Inferior parietal cortex (tissue), 1 donor: ENCODE data around the gene ADGRL1.
"Not testable (repeated sequence)": the region's sequence is repeated elsewhere in the genome, so short reads cannot be mapped to it uniquely, and the experiment has no call there.

Experiments used
- DNase-seq: peaks from one replicate; pipeline ENCODE4 v3.0.0-alpha.2; 2016; ENCODE audit errors: extremely low spot score

The ADGRL1 gene

DNA sequence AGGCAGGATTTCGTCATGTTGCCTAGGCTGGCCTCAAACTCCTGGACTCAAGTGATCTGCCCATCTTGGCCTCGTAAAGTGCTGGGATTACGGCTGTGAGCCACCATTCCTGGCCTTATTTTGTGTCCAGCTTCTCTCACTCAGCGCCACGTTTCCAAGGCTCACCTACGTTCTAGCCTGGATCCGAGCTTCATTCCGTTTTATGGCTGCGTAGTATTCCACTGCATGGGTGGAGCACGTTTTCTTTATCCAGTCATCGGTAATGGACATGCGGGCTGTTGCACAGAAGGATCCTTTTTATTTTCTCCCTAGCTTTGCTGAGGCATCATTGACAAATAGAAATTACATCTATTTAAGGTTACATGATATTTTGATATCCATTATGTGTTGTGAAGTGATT is 16.6 kb downstream of the ADGRL1 start:
- no peak for DNase-seq

DNA sequence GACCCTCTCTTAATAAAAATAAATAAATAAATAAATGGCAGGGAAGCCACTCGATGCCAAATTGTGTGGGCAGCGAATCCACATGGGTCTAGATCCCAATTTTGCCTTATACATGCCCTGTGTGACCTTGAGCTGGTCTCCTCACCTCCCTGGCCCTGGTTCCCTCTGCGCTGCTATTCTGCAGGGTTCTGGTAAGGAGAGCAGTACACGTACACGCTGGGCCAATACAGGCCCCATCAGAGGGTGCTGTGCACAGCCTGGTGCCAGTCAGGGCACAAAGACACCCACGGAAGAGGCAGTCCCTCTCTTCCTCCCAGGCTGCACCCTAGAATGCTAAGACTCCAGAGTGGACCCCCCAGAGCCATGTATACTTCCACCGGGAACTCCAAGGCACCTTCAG is 17.9 kb downstream of the ADGRL1 start:
- not testable (repeated sequence) for DNase-seq

DNA sequence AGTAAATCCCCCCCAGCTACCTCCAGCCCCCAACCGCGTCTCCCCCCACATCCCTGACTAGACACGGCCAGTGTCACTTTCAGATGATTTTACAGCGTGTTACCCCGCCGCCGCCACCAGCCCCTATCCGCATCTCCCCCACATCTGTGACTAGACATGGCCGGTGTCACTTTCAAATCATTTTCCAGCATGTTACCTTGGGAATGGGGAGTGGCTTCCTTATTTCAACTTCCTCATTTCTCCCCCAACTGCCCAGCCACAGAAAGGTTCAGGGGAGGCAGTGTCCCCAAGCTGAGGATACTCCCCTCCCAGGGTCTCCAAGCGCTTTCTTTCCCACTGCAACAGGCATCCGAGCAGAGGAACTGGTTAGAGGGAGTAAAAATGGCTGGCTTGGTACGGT is 18.4 kb downstream of the ADGRL1 start:
- DNase-seq, result no peak

DNA sequence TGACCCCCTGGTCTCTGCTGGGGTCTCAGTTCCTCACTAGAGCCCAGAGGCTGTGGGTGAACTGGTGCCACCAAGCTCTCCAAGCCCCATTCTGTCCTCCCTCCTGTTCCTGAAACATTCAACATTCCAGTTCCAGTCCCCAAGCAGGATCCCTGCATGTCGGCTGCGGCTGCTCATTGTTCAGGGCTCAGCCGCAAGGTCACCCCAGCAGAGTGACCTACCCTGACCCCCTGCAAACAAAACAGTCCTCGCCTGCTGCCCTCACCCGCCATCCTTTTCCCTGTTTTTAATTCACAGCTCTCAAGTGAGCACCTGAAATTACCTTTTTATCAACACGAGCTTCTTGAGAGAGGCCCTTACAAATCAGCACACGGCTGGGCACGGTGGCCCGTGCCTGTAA is 19.3 kb downstream of the ADGRL1 start:
- not testable (repeated sequence) for DNase-seq

DNA sequence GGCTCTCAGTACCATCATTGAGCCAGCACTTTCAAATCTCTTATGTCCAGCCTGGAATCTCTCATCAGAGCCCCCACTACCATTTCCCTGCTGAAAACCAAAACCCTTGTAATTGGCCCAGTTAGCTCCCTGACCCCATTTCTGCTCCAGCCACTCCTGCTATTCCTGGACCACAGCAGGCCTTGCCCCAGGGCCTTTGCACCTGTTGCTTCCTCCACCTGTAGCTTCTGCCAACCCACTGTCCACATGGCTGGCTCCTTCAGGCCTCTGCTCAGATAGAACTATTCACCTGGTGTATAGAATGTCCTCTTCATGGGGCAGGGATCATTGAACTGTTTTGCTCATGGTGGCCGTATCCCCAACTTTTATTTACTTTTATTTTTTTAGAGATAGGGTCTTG is 20.3 kb downstream of the ADGRL1 start:
- DNase-seq, result not testable (repeated sequence)

DNA sequence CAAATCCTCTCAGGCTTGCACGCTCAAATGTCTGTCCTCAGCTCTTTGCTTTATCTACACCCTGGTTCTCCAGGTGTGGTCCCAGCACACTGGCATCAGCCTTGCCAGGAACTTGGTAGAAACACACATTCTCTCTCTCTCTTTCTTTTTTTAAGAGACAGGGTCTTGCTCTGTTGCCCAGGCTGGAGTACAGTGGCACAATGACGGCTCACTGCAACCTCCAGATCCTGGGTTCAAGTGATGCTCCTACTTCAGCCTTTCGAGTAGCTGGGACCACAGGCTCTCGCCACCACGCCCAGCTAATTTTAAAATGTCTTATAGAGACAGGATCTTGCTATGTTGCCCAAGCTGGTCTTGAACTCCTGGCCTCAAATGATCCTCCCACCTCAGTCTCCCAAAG is 20.8 kb downstream of the ADGRL1 start:
- DNase-seq, result no peak

DNA sequence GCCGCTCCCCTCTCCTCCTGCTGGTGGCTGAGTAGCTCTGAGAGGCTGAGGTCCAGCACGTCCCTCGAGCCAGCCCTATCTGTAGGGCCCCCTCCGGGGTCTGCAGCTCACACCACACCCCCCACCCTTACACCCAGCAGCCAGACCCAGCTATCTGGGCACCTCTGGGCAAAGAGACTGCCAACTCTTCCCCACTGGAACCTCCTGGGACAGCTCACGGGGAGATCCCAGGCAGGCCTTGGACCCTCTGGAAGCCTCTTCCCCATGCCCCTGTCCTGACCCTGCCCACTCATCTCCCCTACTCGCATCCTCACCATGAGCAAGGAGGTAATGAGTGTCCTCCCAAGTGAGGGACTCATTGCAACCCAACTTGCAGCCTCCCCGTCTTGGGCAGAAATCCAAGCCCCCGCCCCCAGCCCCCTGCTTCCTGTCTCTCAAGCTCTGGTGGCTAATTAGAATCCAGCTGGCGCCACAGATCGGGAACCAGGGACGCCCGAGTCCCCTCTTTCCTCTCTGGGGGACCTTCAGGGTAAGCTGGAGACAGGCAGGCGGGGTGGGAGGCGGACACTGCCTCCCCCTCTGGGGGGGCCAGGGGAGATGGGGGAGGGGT is 22.1 kb downstream of the ADGRL1 start:
- no peak for DNase-seq

DNA sequence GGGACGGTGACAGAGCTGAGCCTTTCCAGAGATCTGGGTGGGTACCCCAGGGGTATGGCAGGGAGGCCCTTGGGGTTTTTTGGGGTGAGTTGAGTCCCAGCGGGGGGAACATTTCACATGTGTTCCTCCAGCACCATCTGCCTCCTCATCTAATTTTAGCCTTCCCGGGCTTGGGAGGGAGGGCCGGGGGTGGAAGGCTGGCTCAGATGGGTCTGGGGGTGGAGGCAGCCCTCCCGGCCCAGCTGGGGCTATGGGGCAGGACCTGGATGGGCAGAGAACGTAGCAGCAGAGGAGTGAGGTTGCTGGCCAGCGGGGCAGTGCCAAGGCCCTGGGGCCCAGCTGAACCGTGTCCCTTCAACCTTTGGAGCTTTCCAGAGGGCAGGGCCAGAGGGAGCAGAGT is 23.5 kb downstream of the ADGRL1 start:
- no peak for DNase-seq

DNA sequence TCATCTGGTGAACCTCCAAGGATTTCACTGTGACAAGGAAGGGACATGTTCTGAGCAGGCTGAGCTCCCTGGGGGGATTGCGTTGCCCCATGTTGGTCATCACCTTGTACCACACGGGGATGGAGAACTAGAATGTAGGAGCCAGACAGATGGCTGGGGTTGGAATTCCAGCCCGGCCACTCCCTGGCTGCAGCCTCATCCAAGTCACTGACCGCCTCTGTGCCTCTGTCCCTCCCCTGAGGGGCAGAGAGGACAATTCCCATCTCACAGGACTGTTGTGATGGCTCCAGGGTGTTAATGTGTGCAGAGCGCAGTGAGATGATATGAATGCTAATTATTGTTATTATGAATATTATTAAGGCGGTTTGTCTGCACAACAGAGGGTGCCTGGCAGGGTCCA is 24.1 kb downstream of the ADGRL1 start:
- DNase-seq, result no peak

DNA sequence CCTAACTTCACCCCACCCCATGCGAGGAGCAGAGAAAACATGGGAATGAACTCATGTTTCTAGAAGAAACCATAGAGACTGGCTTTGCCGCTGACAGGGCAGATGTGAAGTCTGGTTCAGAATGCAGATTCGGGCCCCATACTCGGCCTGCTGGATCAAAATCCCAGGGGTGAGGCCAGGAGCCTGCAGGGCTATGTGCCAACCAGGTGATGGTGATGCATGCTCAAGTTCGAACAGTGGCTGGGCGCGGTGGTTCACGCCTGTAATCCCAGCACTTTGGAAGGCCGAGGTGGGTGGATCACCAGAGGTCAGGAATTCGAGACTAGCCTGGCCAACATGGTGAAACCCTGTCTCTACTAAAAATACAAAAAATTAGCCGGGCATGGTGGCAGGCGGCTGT is 24.8 kb downstream of the ADGRL1 start:
- DNase-seq, result not testable (repeated sequence)

DNA sequence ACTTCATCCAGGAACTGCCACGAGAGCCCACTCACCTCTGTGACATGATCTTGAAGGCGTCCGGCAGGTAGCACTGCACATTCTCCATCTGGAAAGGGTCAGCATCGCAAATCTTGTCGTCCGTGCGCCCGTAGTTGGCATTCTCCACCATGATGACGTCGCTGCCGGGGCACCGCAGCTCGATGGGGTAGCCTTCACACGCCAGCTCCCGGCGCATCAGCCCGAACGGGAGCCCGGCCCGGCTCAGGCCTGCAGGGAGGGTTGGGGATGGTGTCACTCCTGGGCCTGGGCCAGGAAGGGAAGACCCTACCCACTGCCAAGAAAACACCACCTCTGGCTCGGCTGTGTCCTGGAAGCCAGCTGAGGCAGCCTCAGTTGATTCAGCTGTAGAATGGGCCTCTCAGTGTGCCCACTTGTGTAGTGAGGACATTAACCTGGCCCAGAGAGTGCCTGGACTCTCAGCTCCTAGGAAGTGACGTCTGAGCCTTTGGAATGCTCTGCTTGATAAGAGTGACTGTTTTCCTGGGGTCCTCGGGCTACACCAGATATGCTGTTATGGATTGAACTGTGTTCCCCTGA is 28.4 kb downstream of the ADGRL1 start:
- no peak for DNase-seq

DNA sequence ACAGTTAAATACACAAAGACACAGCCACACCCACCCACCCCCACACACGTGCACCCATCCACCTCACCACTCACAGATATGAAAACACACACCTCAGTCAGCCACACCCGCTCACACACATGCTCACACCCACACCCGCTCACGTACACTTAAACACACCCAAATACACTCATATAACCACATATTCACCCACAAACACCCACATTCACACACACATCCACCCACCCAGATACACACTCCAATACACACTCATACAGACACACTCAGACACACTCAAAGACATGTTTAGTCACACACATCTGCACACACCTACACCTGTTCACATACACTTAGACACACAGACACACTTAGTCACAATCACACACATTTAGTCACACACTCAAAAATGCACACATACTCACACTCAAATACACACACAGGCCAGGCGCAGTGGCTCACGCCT is 30.6 kb downstream of the ADGRL1 start:
- DNase-seq, result no peak

DNA sequence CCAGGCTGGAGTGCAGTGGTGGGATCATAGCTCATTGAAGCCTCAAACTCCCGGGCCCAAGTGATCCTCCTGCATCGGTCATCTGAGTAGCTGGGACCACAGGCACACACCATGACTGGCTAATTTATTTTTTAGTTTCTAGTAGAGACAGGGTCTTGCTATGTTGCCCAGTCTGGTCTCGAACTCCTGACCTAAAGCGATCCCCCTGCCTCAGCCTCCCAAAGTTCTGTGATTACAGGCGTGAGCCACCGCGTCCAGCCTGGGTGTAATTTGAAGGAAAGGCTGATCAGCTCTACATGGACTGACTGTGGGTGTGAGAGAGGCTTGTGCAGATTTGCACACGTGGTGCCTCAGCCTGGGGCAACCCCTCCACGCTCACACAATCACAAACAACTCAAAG is 31.1 kb downstream of the ADGRL1 start:
- DNase-seq, result no peak

DNA sequence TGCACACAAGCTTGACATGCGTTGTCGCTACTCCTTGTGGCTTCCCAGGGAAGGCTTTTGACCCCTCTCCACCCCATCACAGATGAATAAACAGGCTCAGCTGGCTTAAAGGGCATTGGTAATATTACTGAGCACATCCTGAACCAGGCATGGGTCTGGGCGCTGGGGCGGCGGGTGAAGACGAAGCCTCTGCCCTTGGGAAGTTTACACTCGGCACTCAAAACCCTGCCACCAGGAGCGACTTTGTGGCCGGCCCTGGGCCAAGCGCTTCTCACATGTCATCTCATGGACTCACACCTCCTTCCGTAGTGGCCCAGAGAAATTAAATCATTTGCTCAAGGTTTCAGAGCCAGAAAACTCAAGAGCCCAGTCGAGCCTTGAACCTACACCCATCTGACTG is 37.0 kb downstream of the ADGRL1 start:
- no peak for DNase-seq

DNA sequence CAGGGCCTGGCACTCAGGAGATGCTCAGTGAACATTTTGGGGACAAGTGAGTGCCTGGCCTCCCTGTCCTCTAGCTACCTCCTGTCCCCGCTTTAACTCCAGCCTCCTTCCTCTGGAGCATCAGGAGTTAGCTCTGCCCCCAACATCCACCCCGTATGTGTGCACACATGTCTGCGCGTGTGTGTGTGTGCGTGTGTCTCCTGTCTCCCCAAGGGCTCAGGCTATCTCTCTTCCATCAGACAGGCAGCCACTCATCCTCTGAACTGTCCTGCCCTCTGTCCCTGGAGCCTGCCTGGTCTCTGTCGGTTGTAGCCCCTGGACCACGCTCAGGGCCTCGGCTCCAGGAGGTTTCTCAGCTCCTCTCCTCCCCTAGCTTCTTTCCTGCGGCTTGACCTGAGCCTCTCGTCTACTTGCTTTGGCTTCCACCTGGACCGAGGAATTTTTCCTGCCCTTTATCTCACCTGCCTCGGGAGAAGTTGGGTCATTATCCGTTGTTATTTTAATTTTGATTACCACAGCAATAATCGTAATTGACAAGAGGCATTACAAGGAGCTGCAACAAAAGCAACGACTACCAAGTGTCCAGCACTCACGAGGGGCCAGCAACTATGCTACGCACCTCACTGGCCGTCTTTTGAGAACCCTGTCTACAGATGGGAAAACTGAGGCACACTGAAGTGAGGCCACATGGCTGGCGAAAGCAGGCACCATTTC is 37.6 kb downstream of the ADGRL1 start:
- DNase-seq, result no peak

DNA sequence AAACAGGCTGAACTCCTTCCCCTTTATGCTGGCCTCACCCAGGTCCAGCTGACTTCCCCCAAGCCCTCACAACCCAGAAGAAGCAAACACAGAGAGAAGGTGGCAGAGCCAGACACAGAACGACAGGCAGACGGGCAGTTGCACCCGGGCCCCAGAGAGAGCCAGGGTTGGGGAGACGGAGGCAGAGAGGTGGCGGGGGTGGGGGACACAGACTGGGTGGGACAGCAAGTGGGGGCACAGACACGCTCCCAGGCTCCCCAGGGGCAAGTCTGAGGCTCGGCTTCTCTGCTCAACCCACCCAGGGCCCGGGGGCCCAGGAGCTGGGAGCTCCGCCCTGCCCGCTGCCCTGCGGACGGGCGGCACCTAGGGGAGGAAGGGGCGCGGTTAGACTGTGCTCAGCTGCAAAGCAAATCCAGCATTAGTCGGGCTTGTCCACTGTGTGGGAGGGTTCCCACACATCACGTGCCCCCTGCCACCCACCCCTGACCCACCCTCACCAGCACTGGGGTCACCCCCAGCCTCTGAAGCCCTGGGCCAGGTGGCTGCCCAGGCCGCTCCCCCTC is 38.3 kb downstream of the ADGRL1 start:
- no peak for DNase-seq

DNA sequence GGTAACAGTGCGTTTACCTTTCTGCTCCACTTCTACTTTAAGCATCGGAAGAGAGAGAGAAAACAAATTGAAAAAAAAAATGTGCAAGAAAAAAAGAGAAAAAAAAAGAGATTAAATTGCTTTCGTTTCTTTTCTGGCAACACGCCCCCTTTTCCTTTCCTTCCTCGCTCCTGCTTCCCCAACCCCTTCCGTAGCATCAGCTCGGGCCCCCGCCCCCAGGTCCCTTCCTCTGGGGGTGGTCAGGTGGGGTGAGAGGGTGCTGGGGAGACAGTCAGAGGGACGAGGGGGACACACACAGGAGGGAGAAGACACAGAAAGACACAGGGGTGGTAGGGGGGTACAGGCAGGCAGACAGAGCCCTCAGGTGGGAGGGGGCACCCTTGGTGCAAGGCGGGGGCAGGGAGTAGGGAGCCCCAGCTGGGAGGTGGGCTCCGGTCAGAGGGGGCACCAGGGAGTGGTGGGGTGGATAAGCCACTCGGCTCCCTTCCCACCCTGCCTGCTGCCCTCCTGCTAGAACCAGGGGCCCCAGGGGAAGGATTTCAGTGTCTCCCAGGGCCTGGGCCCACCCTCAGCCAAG is 38.9 kb downstream of the ADGRL1 start:
- no peak for DNase-seq

DNA sequence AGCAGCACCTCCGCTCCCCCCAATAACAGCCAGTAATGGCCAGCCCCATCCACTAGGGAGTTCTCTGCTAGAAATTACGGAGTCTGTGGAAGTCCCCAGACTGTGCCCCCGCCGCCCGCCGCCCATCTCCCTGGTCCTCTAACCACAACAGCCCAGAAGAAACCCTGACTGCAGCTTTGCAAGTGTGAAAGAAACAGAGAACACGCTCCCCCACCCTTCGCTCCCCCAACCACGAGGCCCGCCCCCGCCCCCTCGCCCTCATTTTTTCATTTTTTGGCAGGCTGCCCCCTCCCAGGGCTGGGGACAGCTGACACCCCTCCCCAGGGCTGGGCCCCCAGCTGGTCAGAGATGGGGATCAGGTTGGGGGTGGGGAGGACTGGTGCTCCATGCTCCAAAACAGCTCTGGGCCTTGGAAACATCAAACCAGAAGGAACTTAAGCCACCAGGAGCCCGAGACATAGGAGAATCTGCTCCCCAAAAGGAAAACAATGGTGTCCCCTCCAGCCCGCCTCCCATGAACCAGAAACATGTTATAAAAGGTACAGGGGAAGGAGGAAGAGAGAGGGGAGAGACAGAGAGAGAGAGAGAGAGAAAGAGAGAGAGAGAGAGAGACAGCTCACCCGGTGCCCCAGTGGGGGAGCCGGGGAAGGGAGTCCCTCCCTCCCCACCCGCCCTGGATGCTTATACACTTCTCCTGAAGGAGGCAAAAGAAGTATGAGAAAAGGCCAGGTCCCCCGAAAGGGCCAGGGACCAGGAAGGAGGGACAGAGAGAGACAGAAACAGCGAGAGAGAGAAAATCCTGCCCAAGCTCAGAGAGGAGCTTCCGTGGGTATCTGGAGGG is 39.8 kb downstream of the ADGRL1 start:
- DNase-seq, result no peak

DNA sequence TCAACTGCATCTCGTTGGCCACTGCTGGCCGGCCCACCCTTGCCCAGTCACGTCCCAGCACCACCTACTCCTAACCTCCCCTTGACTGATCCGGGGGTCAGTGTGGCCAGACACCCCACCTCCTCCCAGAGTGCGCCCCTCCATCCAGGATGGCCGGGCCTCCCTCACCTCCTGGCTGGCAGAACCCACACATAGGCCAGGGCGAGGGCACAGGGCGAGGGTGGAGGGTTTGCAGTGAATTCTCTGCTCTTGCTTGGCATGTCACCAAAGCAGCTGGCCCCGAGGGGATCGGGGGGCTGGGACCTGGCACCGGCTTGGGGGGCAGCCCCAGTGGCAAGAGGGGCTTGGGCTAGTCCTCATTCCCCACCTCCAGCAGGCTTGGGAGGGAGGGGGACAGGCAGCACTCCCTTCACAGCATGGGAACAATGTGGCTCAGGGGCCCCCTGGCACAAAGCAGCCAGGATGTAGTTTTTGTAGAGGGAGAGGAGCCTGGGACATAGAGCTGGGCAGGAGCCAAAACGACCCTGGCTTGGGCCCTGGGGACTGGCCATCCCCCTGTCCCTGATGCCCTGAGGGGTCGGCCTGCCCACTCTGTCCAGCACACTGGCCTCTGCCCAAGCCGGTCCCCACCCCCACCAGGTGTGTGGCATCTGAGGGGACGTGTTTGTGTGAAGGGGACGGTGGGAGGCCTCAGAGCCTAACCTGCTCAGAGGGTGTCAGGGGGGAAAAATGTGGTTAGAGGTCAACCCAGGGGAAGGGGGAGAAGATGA is 41.1 kb downstream of the ADGRL1 start:
- DNase-seq, result no peak

DNA sequence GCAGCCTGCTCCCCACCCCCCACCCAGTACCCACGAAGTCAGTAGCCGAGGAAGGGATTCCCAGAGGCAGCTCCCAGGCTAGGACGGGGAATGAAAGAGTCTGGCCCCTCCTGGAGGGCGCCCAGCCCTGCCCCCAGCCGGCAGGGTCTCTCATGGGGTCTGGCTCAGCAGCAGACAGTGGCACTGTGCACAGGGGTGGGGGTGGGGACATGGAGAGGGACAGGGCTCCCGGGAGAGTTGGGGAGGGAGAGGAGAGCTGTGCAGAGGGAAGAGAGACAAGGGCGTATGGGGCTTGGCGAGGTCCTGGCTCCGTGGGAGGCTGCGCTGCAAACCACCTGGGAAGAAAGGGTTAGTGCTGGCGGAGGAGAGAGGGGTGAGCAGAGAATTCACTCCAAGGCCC is 41.9 kb downstream of the ADGRL1 start:
- DNase-seq, result no peak

DNA sequence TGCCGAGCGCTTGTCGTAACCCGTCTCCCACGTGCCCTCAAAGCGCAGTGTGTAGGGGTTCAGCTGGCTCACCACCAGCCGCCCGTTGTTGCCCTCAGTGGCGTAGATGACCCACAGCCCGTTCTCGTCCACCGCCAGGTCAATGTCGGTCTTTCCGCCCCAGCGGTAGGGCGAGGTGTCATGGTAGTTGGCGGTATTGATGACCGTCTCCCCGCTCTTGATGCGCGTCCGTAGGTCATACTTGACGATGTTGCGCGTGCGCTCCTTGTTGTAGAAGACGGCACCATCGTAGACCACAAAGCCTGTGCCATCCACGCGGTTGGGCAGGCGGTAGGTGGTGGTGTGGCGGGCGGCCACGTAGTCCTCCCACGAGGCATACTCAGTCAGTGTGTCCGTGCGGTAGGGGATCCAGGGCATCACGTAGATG is 43.1 kb downstream of the ADGRL1 start:
- DNase-seq, result no peak
